Hepatocyte (in vitro differentiated cells): ENCODE results near the gene RNF130. TPM values are rescaled to one million over a fixed set of nuclear protein-coding genes. Genes with fewer than 3 reads are reported as not detected.

Source experiments
- DNase-seq: peaks from one replicate; pipeline ENCODE4 v3.0.0-alpha.2; 2016; ENCODE audit warnings: low spot score
- H2AFZ ChIP-seq: fragments of 200-600 bp; sonication (generic); 2 replicates; pipeline ENCODE4 v1.6.0; 2016; ENCODE audit warnings: antibody characterized with exemption, mild to moderate bottlenecking
- H3K27ac ChIP-seq: fragments of 200-600 bp; sonication (generic); 2 replicates; pipeline ENCODE4 v1.5.1; 2016; ENCODE audit warnings: mild to moderate bottlenecking
- H3K27me3 ChIP-seq: fragments of 200-600 bp; sonication (generic); 2 replicates; pipeline ENCODE4 v1.6.1; 2016
- H3K36me3 ChIP-seq: fragments of 200-600 bp; sonication (generic); replicated peaks from 2 replicates; pipeline ENCODE4 v1.5.1; 2016; ENCODE audit warnings: low read depth; ENCODE audit not compliant: insufficient read depth
- H3K4me1 ChIP-seq: fragments of 200-600 bp; sonication (generic); 2 replicates; pipeline ENCODE4 v1.5.1; 2016; ENCODE audit warnings: mild to moderate bottlenecking, moderate library complexity; ENCODE audit not compliant: insufficient read depth
- H3K4me2 ChIP-seq: fragments of 200-600 bp; sonication (generic); 2 replicates; pipeline ENCODE4 v1.6.0; 2016
- H3K4me3 ChIP-seq: fragments of 200-600 bp; sonication (generic); 2 replicates; pipeline ENCODE4 v1.5.1; 2016; ENCODE audit warnings: mild to moderate bottlenecking
- H3K79me2 ChIP-seq: fragments of 200-600 bp; sonication (generic); 2 replicates; pipeline ENCODE4 v1.6.0; 2017; ENCODE audit warnings: mild to moderate bottlenecking
- H3K9me2 ChIP-seq: fragments of 200-600 bp; sonication (generic); replicated peaks from 2 replicates; pipeline ENCODE4 v1.6.0; 2017; ENCODE audit warnings: mild to moderate bottlenecking; ENCODE audit not compliant: insufficient read depth
- H3K9me3 ChIP-seq: fragments of 200-600 bp; sonication (generic); 2 replicates; pipeline ENCODE4 v1.5.1; 2016; ENCODE audit warnings: low read depth, mild to moderate bottlenecking
- H4K20me1 ChIP-seq: fragments of 200-600 bp; sonication (generic); 2 replicates; pipeline ENCODE4 v1.6.0; 2016; ENCODE audit warnings: mild to moderate bottlenecking; ENCODE audit not compliant: insufficient read depth, poor library complexity, severe bottlenecking
- EZH2 ChIP-seq: fragments of 200-600 bp; sonication (generic); IDR thresholded peaks from 2 replicates; pipeline ENCODE4 v1.6.1; 2016; ENCODE audit warnings: antibody characterized with exemption, mild to moderate bottlenecking, borderline replicate concordance
- EZH2phosphoT487 ChIP-seq: fragments of 200-600 bp; sonication (generic); IDR thresholded peaks from one replicate; pipeline ENCODE4 v1.6.1; 2018; ENCODE audit warnings: antibody characterized with exemption, mild to moderate bottlenecking, low read depth, moderate library complexity; ENCODE audit not compliant: unreplicated experiment, severe bottlenecking
- WGBS: methylation state at CpG from one replicate; pipeline ENCODE4 v1.1.6; 2016; ENCODE audit warnings: low lambda C conversion rate; ENCODE audit errors: missing lambda C conversion rate; 5-methylcytosine and 5-hydroxymethylcytosine counted together
- polyA plus RNA-seq: library from polyadenylated mRNA; unstranded; fragments of >200 nt; fragmentation: Nextera tagmentation; extraction: Ambion mirVana; gene quantifications from 2 replicates; pipeline ENCODE4 v1.2.1, GENCODE V29; 2016
- total RNA-seq: library from RNA; depleted of rRNA; stranded (reverse); fragments of >200 nt; gene quantifications from 2 replicates; pipeline ENCODE4 v1.2.3, GENCODE V29; 2014
- TF ChIP-seq, protein P1 (sequence below): fragments of 200-600 bp; sonication (generic); IDR thresholded peaks from 2 replicates; pipeline ENCODE4 v1.5.1; 2016; ENCODE audit warnings: antibody characterized with exemption, mild to moderate bottlenecking; ENCODE audit not compliant: poor library complexity

The RNF130 gene
- total and polyA plus RNA-seq, 2 experiments from 2014 or later: 42.4 to 64.9 TPM

DNA sequence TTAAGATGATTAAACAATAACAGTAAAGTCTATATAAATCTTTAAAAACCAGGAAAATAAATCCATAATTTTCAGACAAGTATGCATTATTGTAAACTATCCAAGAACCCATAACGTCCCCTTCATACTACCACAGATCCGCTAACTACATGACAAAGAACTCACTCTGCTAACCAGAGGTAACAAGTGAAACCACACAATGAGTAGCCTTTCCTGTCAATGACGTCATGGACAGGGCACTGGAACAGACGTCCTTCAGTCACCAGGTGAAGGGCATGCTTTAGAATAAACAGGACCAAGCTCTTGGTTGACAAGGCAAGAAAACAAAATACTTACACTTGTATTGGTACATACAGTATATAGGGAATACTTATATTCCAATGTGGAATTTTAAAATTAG, 45.2 kb downstream of the RNF130 start:
- Histone ChIP-seq H3K9me3 (no peaks in the 10 kb centered on the region), H3K79me2 (peaks cover 9% of the 10 kb centered on the region), H3K36me3 (no peaks in the 10 kb centered on the region), H3K9me2 (no peaks in the 10 kb centered on the region), H2AFZ (no peak overlapping the region), H3K4me3 (no peak overlapping the region), H3K27me3 (no peaks in the 10 kb centered on the region), H3K4me1 (no peaks in the 10 kb centered on the region), H4K20me1 (no peaks in the 10 kb centered on the region), H3K4me2 (no peak overlapping the region), H3K27ac (no peak overlapping the region)
- peak; percentile 38 for DNase-seq
- TF ChIP-seq, protein P1, sequence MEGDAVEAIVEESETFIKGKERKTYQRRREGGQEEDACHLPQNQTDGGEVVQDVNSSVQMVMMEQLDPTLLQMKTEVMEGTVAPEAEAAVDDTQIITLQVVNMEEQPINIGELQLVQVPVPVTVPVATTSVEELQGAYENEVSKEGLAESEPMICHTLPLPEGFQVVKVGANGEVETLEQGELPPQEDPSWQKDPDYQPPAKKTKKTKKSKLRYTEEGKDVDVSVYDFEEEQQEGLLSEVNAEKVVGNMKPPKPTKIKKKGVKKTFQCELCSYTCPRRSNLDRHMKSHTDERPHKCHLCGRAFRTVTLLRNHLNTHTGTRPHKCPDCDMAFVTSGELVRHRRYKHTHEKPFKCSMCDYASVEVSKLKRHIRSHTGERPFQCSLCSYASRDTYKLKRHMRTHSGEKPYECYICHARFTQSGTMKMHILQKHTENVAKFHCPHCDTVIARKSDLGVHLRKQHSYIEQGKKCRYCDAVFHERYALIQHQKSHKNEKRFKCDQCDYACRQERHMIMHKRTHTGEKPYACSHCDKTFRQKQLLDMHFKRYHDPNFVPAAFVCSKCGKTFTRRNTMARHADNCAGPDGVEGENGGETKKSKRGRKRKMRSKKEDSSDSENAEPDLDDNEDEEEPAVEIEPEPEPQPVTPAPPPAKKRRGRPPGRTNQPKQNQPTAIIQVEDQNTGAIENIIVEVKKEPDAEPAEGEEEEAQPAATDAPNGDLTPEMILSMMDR: no peak
- TF ChIP-seq EZH2phosphoT487: no peak
- TF ChIP-seq EZH2: no peak
- 58% methylated on average over 4 of the region's 4 CpGs for whole genome bisulfite sequencing

DNA sequence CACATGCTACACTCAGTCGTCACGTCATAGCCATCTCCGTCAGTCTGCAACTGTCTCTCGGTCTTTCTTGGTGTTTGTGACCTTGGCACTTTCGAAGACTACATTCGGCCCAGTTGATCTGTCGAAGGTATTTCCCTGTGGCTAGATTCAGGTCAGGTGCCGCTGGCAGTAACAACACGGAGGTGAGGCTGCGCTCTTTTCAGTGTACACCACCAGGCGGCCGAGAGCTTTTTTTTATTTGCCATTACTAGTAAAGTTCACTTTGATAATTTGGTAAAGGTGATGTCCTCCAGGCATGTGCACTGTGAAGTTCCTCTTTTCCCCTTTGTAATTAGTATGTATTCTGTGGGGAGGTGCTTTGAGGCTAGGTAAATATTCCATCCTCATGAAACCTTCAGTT, 49.7 kb downstream of the RNF130 start:
- H3K4me2 ChIP-seq: no peak overlapping the region
- H3K79me2 ChIP-seq: peaks cover 7% of the 10 kb centered on the region
- no peaks in the 10 kb centered on the region for H3K36me3 ChIP-seq
- no peak for TF ChIP-seq EZH2phosphoT487
- TF ChIP-seq, protein P1: no peak
- TF ChIP-seq EZH2: no peak
- H3K9me2 ChIP-seq: no peaks in the 10 kb centered on the region
- no peak overlapping the region for H3K27ac ChIP-seq
- no peaks in the 10 kb centered on the region for H4K20me1 ChIP-seq
- H3K27me3 ChIP-seq: no peaks in the 10 kb centered on the region
- no peaks in the 10 kb centered on the region for H3K9me3 ChIP-seq
- DNase-seq: no peak
- no peak overlapping the region for H2AFZ ChIP-seq
- no peak overlapping the region for H3K4me3 ChIP-seq
- no peaks in the 10 kb centered on the region for H3K4me1 ChIP-seq
- 97% methylated on average over 12 of the region's 12 CpGs for WGBS

DNA sequence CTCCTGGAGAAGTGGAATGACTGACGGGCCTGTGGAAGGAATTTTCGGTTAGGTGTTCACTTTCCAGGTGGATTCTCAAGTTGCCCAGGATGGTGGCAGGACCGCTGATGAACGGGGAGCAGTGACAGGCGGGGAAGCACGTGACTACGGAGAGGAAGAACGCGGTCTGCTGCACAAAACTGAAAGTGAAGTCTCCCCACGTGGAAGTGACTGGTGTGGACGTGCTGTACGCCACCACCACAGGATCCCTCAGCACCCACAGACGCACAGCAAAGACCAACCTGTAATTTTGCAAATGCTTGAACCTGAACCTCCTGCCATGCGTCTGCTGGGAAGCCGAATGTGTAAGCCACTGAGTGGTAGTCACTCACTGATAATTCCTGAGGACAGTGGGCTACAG, 51.4 kb downstream of the RNF130 start:
- 100% methylated on average over 14 of the region's 15 CpGs for WGBS
- Histone ChIP-seq H2AFZ (no peak overlapping the region), H3K9me3 (no peaks in the 10 kb centered on the region), H3K27ac (no peak overlapping the region), H3K36me3 (no peaks in the 10 kb centered on the region), H3K4me1 (no peaks in the 10 kb centered on the region), H3K79me2 (peaks cover 10% of the 10 kb centered on the region), H3K27me3 (no peaks in the 10 kb centered on the region), H3K4me2 (no peak overlapping the region), H3K4me3 (no peak overlapping the region), H3K9me2 (no peaks in the 10 kb centered on the region), H4K20me1 (no peaks in the 10 kb centered on the region)
- TF ChIP-seq EZH2phosphoT487 (no peak), EZH2 (no peak)
- TF ChIP-seq, protein P1: no peak
- no peak for DNase-seq
